ENCODE results near the gene PLA2G4F. TPM values are rescaled to one million over a fixed set of nuclear protein-coding genes. Genes with fewer than 3 reads are reported as not detected.
A peak's percentile ranks its signal among the peaks of the same experiment; 100 is the strongest.

The PLA2G4F gene
- total RNA-seq, 2 experiments from 2014 or later = not detected

- Histone ChIP-seq H3K36me3 (ENCODE audit: insufficient read depth, low read length) (no peaks in the 10 kb centered on the region), H3K27me3 (ENCODE audit: control insufficient read depth in 1 of 2, insufficient read depth in 2 of 2, low read length in 2 of 2) (no peaks in the 10 kb centered on the region), H3K9me3 (ENCODE audit: control insufficient read depth in 1 of 2, insufficient read depth in 1 of 2, low read length in 2 of 2) (peaks cover 0 to 3% of the 10 kb centered on the region in 2 experiments), H3K27ac (ENCODE audit: low read depth in 1 of 2, low read length in 2 of 2) (no peak overlapping the region), H3K4me1 (ENCODE audit: insufficient read depth, low read length) (no peaks in the 10 kb centered on the region), H3K4me3 (ENCODE audit: low read length) (no peak overlapping the region)
- Mint-ChIP-seq H3K27ac (no peak overlapping the region), H3K4me1 (ENCODE audit: low read depth) (no peaks in the 10 kb centered on the region), H3K36me3 (ENCODE audit: low read depth) (no peaks in the 10 kb centered on the region), H3K4me3 (no peak overlapping the region), H3K9me3 (no peaks in the 10 kb centered on the region), H3K27me3 (no peaks in the 10 kb centered on the region)
- CTCF ChIA-PET = interaction anchor here (1.4 to 1.7 kb wide), 2 partner anchors 11 to 149 kb away, joined by 3 to 7 read pairs; no protein-coding TSS in a partner anchor
- peak in 1 of 14 experiments; percentile 12 for DNase-seq
- intact Hi-C loops (cut with DNase I, micrococcal nuclease) = no loop called here
- ATAC-seq (ENCODE audit: poor library complexity) = no peak
- TF ChIP-seq CTCF (IDR thresholded peaks at IDR 0.05) = no peak
- POLR2A ChIA-PET = no interaction called here
Observed at GRCh38 chr15:42138411-42138810, 18.0 kb downstream of the PLA2G4F start.

- H3K27me3 ChIP-seq (ENCODE audit: control insufficient read depth in 1 of 2, insufficient read depth in 2 of 2, low read length in 2 of 2) = no peaks in the 10 kb centered on the region
- TF ChIP-seq CTCF (IDR thresholded peaks at IDR 0.05) = peak; percentile 68
- no peaks in the 10 kb centered on the region for H3K4me1 Mint-ChIP-seq (ENCODE audit: low read depth)
- CTCF ChIA-PET = interaction anchor here (0.7 to 1.7 kb wide), 2 partner anchors 10 to 148 kb away, joined by 3 to 7 read pairs; no protein-coding TSS in a partner anchor
- H3K36me3 ChIP-seq (ENCODE audit: insufficient read depth, low read length) = no peaks in the 10 kb centered on the region
- peak in 5 of 14 experiments; percentile 13 to 51 (median 36) for DNase-seq
- POLR2A ChIA-PET = no interaction called here
- no peak overlapping the region for H3K27ac ChIP-seq (ENCODE audit: low read depth in 1 of 2, low read length in 2 of 2)
- peaks cover 0 to 3% of the 10 kb centered on the region in 2 experiments for H3K9me3 ChIP-seq (ENCODE audit: control insufficient read depth in 1 of 2, insufficient read depth in 1 of 2, low read length in 2 of 2)
- no peaks in the 10 kb centered on the region for H3K9me3 Mint-ChIP-seq
- H3K27ac Mint-ChIP-seq = no peak overlapping the region
- no peak overlapping the region for H3K4me3 ChIP-seq (ENCODE audit: low read length)
- no peaks in the 10 kb centered on the region for H3K4me1 ChIP-seq (ENCODE audit: insufficient read depth, low read length)
- no peaks in the 10 kb centered on the region for H3K27me3 Mint-ChIP-seq
- no peak overlapping the region for H3K4me3 Mint-ChIP-seq
- intact Hi-C loops (cut with DNase I, micrococcal nuclease) = loop anchor here in 1 of 2 experiments (2.0 kb wide), 2 partner anchors 71 to 149 kb away; no protein-coding TSS in a partner anchor
- no peaks in the 10 kb centered on the region for H3K36me3 Mint-ChIP-seq (ENCODE audit: low read depth)
- ATAC-seq (ENCODE audit: poor library complexity) = no peak
Observed at GRCh38 chr15:42137461-42138261, 18.8 kb downstream of the PLA2G4F start.

- H3K9me3 Mint-ChIP-seq = no peaks in the 10 kb centered on the region
- TF ChIP-seq CTCF (IDR thresholded peaks at IDR 0.05) = no peak
- Histone ChIP-seq H3K27ac (ENCODE audit: low read depth in 1 of 2, low read length in 2 of 2) (no peak overlapping the region), H3K36me3 (ENCODE audit: insufficient read depth, low read length) (no peaks in the 10 kb centered on the region), H3K27me3 (ENCODE audit: control insufficient read depth in 1 of 2, insufficient read depth in 2 of 2, low read length in 2 of 2) (no peaks in the 10 kb centered on the region), H3K9me3 (ENCODE audit: control insufficient read depth in 1 of 2, insufficient read depth in 1 of 2, low read length in 2 of 2) (peaks cover 0 to 3% of the 10 kb centered on the region in 2 experiments), H3K4me1 (ENCODE audit: insufficient read depth, low read length) (no peaks in the 10 kb centered on the region), H3K4me3 (ENCODE audit: low read length) (no peak overlapping the region)
- ATAC-seq (ENCODE audit: poor library complexity) (no peak), DNase-seq (peak in 1 of 14 experiments; percentile 2)
- H3K27ac Mint-ChIP-seq = no peak overlapping the region
- no peaks in the 10 kb centered on the region for H3K27me3 Mint-ChIP-seq
- no peaks in the 10 kb centered on the region for H3K4me1 Mint-ChIP-seq (ENCODE audit: low read depth)
- CTCF ChIA-PET = no interaction called here
- no peak overlapping the region for H3K4me3 Mint-ChIP-seq
- H3K36me3 Mint-ChIP-seq (ENCODE audit: low read depth) = no peaks in the 10 kb centered on the region
- POLR2A ChIA-PET = no interaction called here
- intact Hi-C loops (cut with DNase I, micrococcal nuclease) = loop anchor here in 1 of 2 experiments (2.0 kb wide), 2 partner anchors 70 to 148 kb away; no protein-coding TSS in a partner anchor
Observed at GRCh38 chr15:42136513-42136912, 19.9 kb downstream of the PLA2G4F start.

All from CD4-positive, alpha-beta T cell (primary cell).